ENCODE data around the gene C5orf46. TPM values are rescaled to one million over a fixed set of nuclear protein-coding genes. Genes with fewer than 3 reads are reported as not detected.
A peak's percentile ranks its signal among the peaks of the same experiment; 100 is the strongest.

The C5orf46 gene
- 4.1 and 7.1 TPM in 2 replicates for polyA plus RNA-seq (2012; rRNA removed)
- polyA plus RNA-seq (2012; cell fraction: cytosol; rRNA removed) = 3.3 and 3.5 TPM in 2 replicates
- polyA plus RNA-seq (2012; cell fraction: nucleus; rRNA removed) = 4.1 and 8.0 TPM in 2 replicates

- DNase-seq = no peak
- Histone ChIP-seq H2AFZ (ENCODE audit: low read depth) (peak within 1 kb of the TSS; percentile 81), H3K4me2 (peak within 1 kb of the TSS; percentile 75), H3K4me3 (ENCODE audit: low read depth in 2 of 2, low read length in 1 of 2) (peak within 1 kb of the TSS in 1 of 2 experiments; percentile 61; a peak in 2 of 4 replicates), H3K9me2 (no peaks in the 10 kb centered on the region), H3F3A (replicated peaks; ENCODE audit: insufficient read depth) (peaks cover 19% of the 10 kb centered on the region), H3K36me3 (replicated peaks in 1 of 2; ENCODE audit: control insufficient read depth in 1 of 2, insufficient read depth in 2 of 2, low read length in 1 of 2) (no peaks in the 10 kb centered on the region), H3K4me1 (ENCODE audit: control insufficient read depth in 1 of 2, insufficient read depth in 2 of 2, low read depth in 1 of 2, low read length in 1 of 2) (peaks cover under 1 to 16% of the 10 kb centered on the region in 2 experiments; a peak in 3 of 4 replicates), H3K27ac (ENCODE audit: low read depth in 2 of 2, low read length in 1 of 2) (peak within 1 kb of the TSS in 1 of 2 experiments; percentile 85; a peak in 2 of 4 replicates), H4K20me1 (ENCODE audit: insufficient read depth) (no peaks in the 10 kb centered on the region), H3K27me3 (ENCODE audit: insufficient read depth) (no peaks in the 10 kb centered on the region), H3K9me3 (no peaks in the 10 kb centered on the region), H3K79me2 (ENCODE audit: insufficient read depth) (peaks cover 33% of the 10 kb centered on the region), H3K9ac (peak within 1 kb of the TSS; percentile 72)
- ChIA-PET CTCF (interaction anchor here (0.7 kb wide), 1 partner anchor 20 kb away, joined by 5 read pairs; no protein-coding TSS in a partner anchor), POLR2A (no interaction called here)
- TF ChIP-seq EZH2phosphoT487 (IDR thresholded peaks at IDR 0.05; ENCODE audit: borderline replicate concordance, low read depth) (no peak), POLR2AphosphoS5 (IDR thresholded peaks at IDR 0.05; ENCODE audit: low read depth, low read length) (no peak), FOXJ3 (CRISPR knock-in tag; IDR thresholded peaks at IDR 0.05) (no peak), ELF1 (IDR thresholded peaks at IDR 0.05) (no peak), YY1 (IDR thresholded peaks at IDR 0.05; ENCODE audit: low read depth) (no peak), FOXM1 (IDR thresholded peaks at IDR 0.05; ENCODE audit: low read depth) (no peak), SIN3A (IDR thresholded peaks at IDR 0.05; ENCODE audit: borderline replicate concordance, low read depth, low read length) (no peak), JUND (IDR thresholded peaks at IDR 0.05) (no peak; the same call in 1 of the 2 replicates), TAF1 (IDR thresholded peaks at IDR 0.05; ENCODE audit: borderline replicate concordance, low read depth, low read length) (no peak), NFIC (IDR thresholded peaks at IDR 0.05; ENCODE audit: borderline replicate concordance) (no peak), REST (IDR thresholded peaks at IDR 0.05; ENCODE audit: low read depth, low read length) (no peak), RXRA (IDR thresholded peaks at IDR 0.05; ENCODE audit: borderline replicate concordance, low read depth) (no peak), ZBTB33 (IDR thresholded peaks at IDR 0.05; ENCODE audit: borderline replicate concordance, low read depth) (no peak), MXI1 (IDR thresholded peaks at IDR 0.05; ENCODE audit: low read depth, low read length) (no peak)
- TF ChIP-seq, protein P1, sequence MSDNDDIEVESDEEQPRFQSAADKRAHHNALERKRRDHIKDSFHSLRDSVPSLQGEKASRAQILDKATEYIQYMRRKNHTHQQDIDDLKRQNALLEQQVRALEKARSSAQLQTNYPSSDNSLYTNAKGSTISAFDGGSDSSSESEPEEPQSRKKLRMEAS (IDR thresholded peaks at IDR 0.05; ENCODE audit: low read depth) = no peak
- TF ChIP-seq, protein P2, sequence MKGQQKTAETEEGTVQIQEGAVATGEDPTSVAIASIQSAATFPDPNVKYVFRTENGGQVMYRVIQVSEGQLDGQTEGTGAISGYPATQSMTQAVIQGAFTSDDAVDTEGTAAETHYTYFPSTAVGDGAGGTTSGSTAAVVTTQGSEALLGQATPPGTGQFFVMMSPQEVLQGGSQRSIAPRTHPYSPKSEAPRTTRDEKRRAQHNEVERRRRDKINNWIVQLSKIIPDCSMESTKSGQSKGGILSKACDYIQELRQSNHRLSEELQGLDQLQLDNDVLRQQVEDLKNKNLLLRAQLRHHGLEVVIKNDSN (IDR thresholded peaks at IDR 0.05; ENCODE audit: borderline replicate concordance, low read depth) = no peak
- TF ChIP-seq, protein P3, sequence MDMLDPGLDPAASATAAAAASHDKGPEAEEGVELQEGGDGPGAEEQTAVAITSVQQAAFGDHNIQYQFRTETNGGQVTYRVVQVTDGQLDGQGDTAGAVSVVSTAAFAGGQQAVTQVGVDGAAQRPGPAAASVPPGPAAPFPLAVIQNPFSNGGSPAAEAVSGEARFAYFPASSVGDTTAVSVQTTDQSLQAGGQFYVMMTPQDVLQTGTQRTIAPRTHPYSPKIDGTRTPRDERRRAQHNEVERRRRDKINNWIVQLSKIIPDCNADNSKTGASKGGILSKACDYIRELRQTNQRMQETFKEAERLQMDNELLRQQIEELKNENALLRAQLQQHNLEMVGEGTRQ (IDR thresholded peaks at IDR 0.05; ENCODE audit: borderline replicate concordance, low read depth, low read length) = no peak
- WGBS (ENCODE audit: low lambda C conversion rate) = 38% methylated on average over 8 of the region's 8 CpGs
Measured at GRCh38 chr5:147906326-147907095, at the start of gene C5orf46. Gene C5orf46 (minus strand): TSS chr5:147906538. CDS start chr5:147906501, 37 bp downstream.
